Mesendoderm (in vitro differentiated cells): Measurements from ENCODE around the gene AGBL1.

Experiments
- DNase-seq: peaks from one replicate; pipeline ENCODE4 v3.0.0; 2013
- H2AK5ac ChIP-seq: 2 replicates; pipeline ENCODE4 v1.6.1; 2013; ENCODE audit warnings: low read length, inconsistent platforms
- H2BK120ac ChIP-seq: 2 replicates; pipeline ENCODE4 v1.6.1; 2013; ENCODE audit warnings: low read depth, mild to moderate bottlenecking, low read length, moderate library complexity, mixed read lengths
- H2BK15ac ChIP-seq: replicated peaks from 2 replicates; pipeline ENCODE4 v1.6.1; 2013; ENCODE audit warnings: low read depth, mild to moderate bottlenecking, moderate library complexity
- H2BK5ac ChIP-seq: 2 replicates; pipeline ENCODE4 v1.6.1; 2013; ENCODE audit warnings: low read length, inconsistent platforms
- H3K18ac ChIP-seq: 2 replicates; pipeline ENCODE4 v1.6.1; 2013; ENCODE audit warnings: mild to moderate bottlenecking, low read length, mixed read lengths
- H3K23ac ChIP-seq: one replicate; pipeline ENCODE4 v1.6.1; 2013; ENCODE audit warnings: low read length
- H3K27ac ChIP-seq: 2 replicates; pipeline ENCODE4 v1.5.1; 2013; ENCODE audit warnings: low read depth, mild to moderate bottlenecking, inconsistent platforms, low read length, moderate library complexity
- H3K27me3 ChIP-seq: 2 replicates; pipeline ENCODE4 v1.6.1; 2013; ENCODE audit warnings: low read length, control low read depth, mild to moderate bottlenecking, inconsistent platforms; ENCODE audit not compliant: insufficient read depth, poor library complexity
- H3K36me3 ChIP-seq: 2 replicates; pipeline ENCODE4 v1.6.1; 2013; ENCODE audit warnings: low read length, inconsistent platforms; ENCODE audit not compliant: control insufficient read depth, insufficient read depth
- H3K4ac ChIP-seq: one replicate; pipeline ENCODE4 v1.6.1; 2013; ENCODE audit warnings: low read depth, mild to moderate bottlenecking, low read length, moderate library complexity
- H3K4me1 ChIP-seq: 2 replicates; pipeline ENCODE4 v1.6.1; 2013; ENCODE audit warnings: low read depth, low read length, inconsistent platforms; ENCODE audit not compliant: control insufficient read depth
- H3K4me2 ChIP-seq: 2 replicates; pipeline ENCODE4 v1.6.1; 2013; ENCODE audit warnings: low read length
- H3K4me3 ChIP-seq: 2 replicates; pipeline ENCODE4 v1.5.1; 2013; ENCODE audit warnings: mild to moderate bottlenecking, low read length
- H3K56ac ChIP-seq: one replicate; pipeline ENCODE4 v1.6.1; 2013; ENCODE audit warnings: low read length
- H3K79me1 ChIP-seq: 2 replicates; pipeline ENCODE4 v1.6.1; 2013; ENCODE audit warnings: low read length, inconsistent platforms
- H3K79me2 ChIP-seq: 2 replicates; pipeline ENCODE4 v1.6.1; 2013; ENCODE audit warnings: mild to moderate bottlenecking, low read length; ENCODE audit not compliant: control insufficient read depth, insufficient read depth
- H3K9ac ChIP-seq: 2 replicates; pipeline ENCODE4 v1.6.1; 2013; ENCODE audit warnings: low read length, inconsistent platforms
- H4K5ac ChIP-seq: one replicate; pipeline ENCODE4 v1.6.1; 2013; ENCODE audit warnings: low read length
- H4K8ac ChIP-seq: one replicate; pipeline ENCODE4 v1.6.1; 2013; ENCODE audit warnings: low read depth, mild to moderate bottlenecking, control low read depth, low read length, moderate library complexity
- WGBS: extraction: QIAGEN DNeasy Blood & Tissue Kit; methylation state at CpG from one replicate; pipeline ENCODE4 v1.1.7; 2013; ENCODE audit warnings: low lambda C conversion rate, missing lambda C conversion rate; ENCODE audit not compliant: insufficient coverage; ENCODE audit errors: extremely low coverage; 5-methylcytosine and 5-hydroxymethylcytosine counted together

AGBL1 gene

DNA sequence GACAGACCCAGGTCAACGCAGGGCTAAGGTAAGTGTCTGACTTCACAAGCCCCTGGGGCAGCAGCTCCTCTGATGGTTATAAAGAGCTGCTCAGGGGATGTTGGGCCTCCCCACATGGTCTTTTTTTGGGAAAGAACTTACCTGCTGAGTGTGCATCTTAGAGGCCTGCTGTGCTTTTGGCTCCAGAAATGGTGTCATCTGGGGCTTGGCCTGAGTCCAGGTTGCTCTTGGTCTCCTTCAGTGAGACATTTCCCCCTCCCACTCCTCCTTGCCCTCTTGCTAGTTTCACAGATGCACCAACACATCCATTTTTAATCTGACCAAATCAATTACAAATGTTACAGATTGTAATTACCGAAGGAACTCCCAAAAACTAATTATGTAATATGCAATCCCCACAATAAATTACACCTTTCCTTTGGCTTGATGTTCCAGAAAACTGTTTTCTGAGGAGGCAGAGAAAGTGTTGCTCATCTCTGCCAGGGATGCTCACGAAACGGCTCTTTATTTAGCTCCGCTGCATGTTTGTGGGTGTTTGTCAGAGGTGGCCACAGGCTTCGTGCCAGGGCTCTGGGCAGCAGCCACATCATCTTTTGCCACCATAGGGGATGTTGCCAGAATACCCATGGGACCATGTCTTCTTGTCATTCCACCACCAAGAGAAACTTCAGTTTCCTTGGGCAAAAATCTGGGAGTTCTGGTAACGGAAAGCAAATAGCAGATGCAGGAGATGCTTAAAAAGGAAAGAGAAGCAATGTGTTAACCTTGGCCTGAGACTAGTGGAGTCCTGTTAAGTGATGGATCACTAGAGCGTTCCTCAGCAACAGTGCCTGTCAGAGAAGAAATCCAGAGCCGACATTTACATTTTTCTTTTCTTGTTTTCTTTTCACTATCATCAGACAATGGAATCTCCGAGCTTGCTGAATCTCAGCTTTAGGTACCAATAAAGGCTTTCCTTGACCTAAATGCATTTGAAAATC is 799.9 kb downstream of the AGBL1 start:
- no peak overlapping the region for H3K56ac ChIP-seq
- no peak overlapping the region for H2BK15ac ChIP-seq
- H3K4me3 ChIP-seq, result no peak overlapping the region
- no peak overlapping the region for H3K27ac ChIP-seq
- no peak overlapping the region for H2BK120ac ChIP-seq
- no peaks in the 10 kb centered on the region for H3K36me3 ChIP-seq
- no peak overlapping the region for H2BK5ac ChIP-seq
- WGBS, result no CpG with 5 or more reads among the region's 10 CpGs
- no peaks in the 10 kb centered on the region for H3K79me1 ChIP-seq
- no peak overlapping the region for H2AK5ac ChIP-seq
- H3K18ac ChIP-seq, result no peak overlapping the region
- H3K4ac ChIP-seq, result no peak overlapping the region
- no peak overlapping the region for H4K8ac ChIP-seq
- no peak overlapping the region for H3K4me2 ChIP-seq
- no peaks in the 10 kb centered on the region for H3K79me2 ChIP-seq
- no peak overlapping the region for H3K23ac ChIP-seq
- no peak overlapping the region for H3K9ac ChIP-seq
- no peak overlapping the region for H4K5ac ChIP-seq
- DNase-seq, result no peak
- H3K4me1 ChIP-seq, result no peaks in the 10 kb centered on the region
- no peaks in the 10 kb centered on the region for H3K27me3 ChIP-seq

- Histone ChIP-seq H3K4me3 (no peak overlapping the region), H4K8ac (no peak overlapping the region), H2AK5ac (no peak overlapping the region), H3K23ac (no peak overlapping the region), H3K56ac (no peak overlapping the region), H2BK15ac (no peak overlapping the region), H3K4me1 (no peaks in the 10 kb centered on the region), H3K18ac (no peak overlapping the region), H3K79me2 (no peaks in the 10 kb centered on the region), H3K27me3 (no peaks in the 10 kb centered on the region), H2BK5ac (no peak overlapping the region), H3K9ac (no peak overlapping the region), H3K79me1 (no peaks in the 10 kb centered on the region), H3K36me3 (no peaks in the 10 kb centered on the region), H3K4ac (no peak overlapping the region), H3K27ac (no peak overlapping the region), H4K5ac (no peak overlapping the region), H3K4me2 (no peak overlapping the region), H2BK120ac (no peak overlapping the region)
- DNase-seq, result no peak
- WGBS, result no CpG with 5 or more reads among the region's 1 CpG
Measured at GRCh38 chr15:86885616-86886015, 805.9 kb downstream of the AGBL1 start.

DNA sequence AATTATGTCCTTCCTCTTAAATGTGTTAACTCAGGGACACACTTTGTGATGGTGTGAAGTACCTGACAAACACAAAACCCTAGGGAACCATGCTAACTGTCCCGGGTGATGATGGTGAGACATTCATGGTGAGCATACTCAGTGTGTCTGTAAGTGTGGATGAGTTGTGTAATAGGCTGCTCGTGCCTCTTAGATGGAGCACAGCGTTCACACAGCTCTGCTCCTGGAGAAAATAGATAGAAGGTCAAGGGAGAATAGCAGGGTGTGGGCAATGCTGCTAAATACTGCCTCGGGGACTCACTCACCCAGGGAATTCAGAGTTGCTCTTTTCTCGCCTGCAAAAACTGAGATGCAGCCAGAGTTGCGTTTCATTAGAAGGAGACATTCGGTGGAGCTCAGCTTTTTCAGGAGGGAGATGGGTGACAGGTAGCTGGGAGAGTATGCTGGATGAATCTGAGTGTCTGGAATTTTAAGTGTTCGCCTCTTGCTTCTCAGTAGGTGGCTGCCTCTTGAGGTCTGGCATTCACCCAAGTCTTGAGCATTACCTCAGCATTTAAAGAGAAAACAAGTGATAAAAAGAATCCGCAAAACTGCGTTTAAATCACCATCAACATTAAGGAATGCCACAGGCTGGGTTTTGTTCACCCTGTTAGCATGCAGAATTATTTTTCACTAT is 813.2 kb downstream of the AGBL1 start:
- no CpG with 5 or more reads among the region's 10 CpGs for WGBS
- H3K9ac ChIP-seq, result no peak overlapping the region

GRCh38 chr15:86894269-86894668 is 814.6 kb downstream of the AGBL1 start:
- H3K27ac ChIP-seq, result no peak overlapping the region

More for the DNA sequence above, 813.2 kb downstream of the AGBL1 start:
- no peaks in the 10 kb centered on the region for H3K79me1 ChIP-seq
- no peak overlapping the region for H4K5ac ChIP-seq
- H3K27ac ChIP-seq, result peak overlapping the region; percentile 82
- no peaks in the 10 kb centered on the region for H3K27me3 ChIP-seq
- no peak overlapping the region for H3K4me3 ChIP-seq
- H3K56ac ChIP-seq, result no peak overlapping the region
- H3K4ac ChIP-seq, result no peak overlapping the region
- peak; percentile 83 for DNase-seq
- peaks cover 7% of the 10 kb centered on the region for H3K4me1 ChIP-seq
- H2BK5ac ChIP-seq, result no peak overlapping the region
- no peak overlapping the region for H2AK5ac ChIP-seq
- no peaks in the 10 kb centered on the region for H3K36me3 ChIP-seq
- H3K23ac ChIP-seq, result no peak overlapping the region
- H3K79me2 ChIP-seq, result no peaks in the 10 kb centered on the region
- H3K18ac ChIP-seq, result peak overlapping the region; percentile 13
- H2BK120ac ChIP-seq, result peak overlapping the region; percentile 29
- no peak overlapping the region for H4K8ac ChIP-seq
- no peak overlapping the region for H3K4me2 ChIP-seq
- no peak overlapping the region for H2BK15ac ChIP-seq

GRCh38 chr15:86903642-86904421 is 824.2 kb downstream of the AGBL1 start:
- Histone ChIP-seq H3K27me3 (no peaks in the 10 kb centered on the region), H4K5ac (no peak overlapping the region), H3K4me2 (no peak overlapping the region), H3K79me1 (no peaks in the 10 kb centered on the region), H3K36me3 (no peaks in the 10 kb centered on the region), H2BK15ac (no peak overlapping the region), H2AK5ac (no peak overlapping the region), H3K27ac (no peak overlapping the region), H3K23ac (no peak overlapping the region), H3K4ac (no peak overlapping the region), H2BK120ac (no peak overlapping the region), H3K18ac (no peak overlapping the region), H3K4me3 (no peak overlapping the region), H3K9ac (no peak overlapping the region), H3K4me1 (no peaks in the 10 kb centered on the region), H2BK5ac (no peak overlapping the region), H3K56ac (no peak overlapping the region), H3K79me2 (no peaks in the 10 kb centered on the region), H4K8ac (no peak overlapping the region)
- DNase-seq, result peak; percentile 45
- WGBS, result no CpG with 5 or more reads among the region's 4 CpGs

More at GRCh38 chr15:86894269-86894668, 814.6 kb downstream of the AGBL1 start:
- peaks cover 7% of the 10 kb centered on the region for H3K4me1 ChIP-seq
- WGBS, result no CpG with 5 or more reads among the region's 3 CpGs
- no peaks in the 10 kb centered on the region for H3K79me1 ChIP-seq
- no peak overlapping the region for H4K5ac ChIP-seq
- no peak overlapping the region for H2BK15ac ChIP-seq
- H4K8ac ChIP-seq, result no peak overlapping the region
- no peak overlapping the region for H3K18ac ChIP-seq
- no peak overlapping the region for H3K4me3 ChIP-seq
- no peak overlapping the region for H3K9ac ChIP-seq
- DNase-seq, result no peak
- H3K36me3 ChIP-seq, result no peaks in the 10 kb centered on the region
- H2BK120ac ChIP-seq, result no peak overlapping the region
- H3K4ac ChIP-seq, result no peak overlapping the region
- H3K27me3 ChIP-seq, result no peaks in the 10 kb centered on the region
- no peak overlapping the region for H3K56ac ChIP-seq
- no peaks in the 10 kb centered on the region for H3K79me2 ChIP-seq
- no peak overlapping the region for H3K23ac ChIP-seq
- H3K4me2 ChIP-seq, result no peak overlapping the region
- H2BK5ac ChIP-seq, result no peak overlapping the region
- H2AK5ac ChIP-seq, result no peak overlapping the region
